ENCODE results near the gene ELN. TPM values are rescaled to one million over a fixed set of nuclear protein-coding genes. Genes with fewer than 3 reads are reported as not detected.
A peak's percentile ranks its signal among the peaks of the same experiment; 100 is the strongest.

ELN gene
- total and polyA plus RNA-seq, 2 of the 4 experiments (the other 2 are of a cell fraction): 2.2 to 14.3 TPM

GRCh38 chr7:74025730-74026129 lies 2.2 kb upstream of the ELN start:
- Histone ChIP-seq H2AFZ (replicated peaks; ENCODE audit: low read length, poor library complexity) (no peak overlapping the region), H3K23ac (ENCODE audit: low read depth, low read length) (no peak overlapping the region), H3K27me3 (ENCODE audit: control insufficient read depth, insufficient read depth, low read length) (no peaks in the 10 kb centered on the region), H2BK5ac (ENCODE audit: low read depth, low read length, poor library complexity, severe bottlenecking) (no peak overlapping the region), H2AK9ac (replicated peaks; ENCODE audit: low read depth, low read length, poor library complexity) (no peak overlapping the region), H4K20me1 (ENCODE audit: insufficient read depth, low read length) (no peaks in the 10 kb centered on the region), H3K36me3 (ENCODE audit: control insufficient read depth, insufficient read depth, low read length) (no peaks in the 10 kb centered on the region), H2BK20ac (ENCODE audit: low read depth, low read length) (no peak overlapping the region), H3K4ac (ENCODE audit: low read depth, low read length) (no peak overlapping the region), H4K91ac (ENCODE audit: insufficient read depth, low read depth, low read length) (no peak overlapping the region), H4K5ac (ENCODE audit: low read depth, low read length) (no peak overlapping the region), H3K18ac (ENCODE audit: low read depth, low read length) (no peak overlapping the region), H2BK15ac (ENCODE audit: low read depth, low read length) (no peak overlapping the region), H3K79me1 (ENCODE audit: low read depth in 1 of 2, low read length in 2 of 2) (peaks cover 0 to 10% of the 10 kb centered on the region in 2 experiments; a peak in 1 of 4 replicates), H2AK5ac (ENCODE audit: low read depth, low read length) (peak overlapping the region; percentile 21; the same call in 1 of the 2 replicates), H3K27ac (ENCODE audit: insufficient read depth, low read length) (no peak overlapping the region), H2BK120ac (ENCODE audit: low read depth, low read length) (no peak overlapping the region), H3K9me1 (ENCODE audit: insufficient read depth, low read length) (peaks cover 8% of the 10 kb centered on the region), H3K4me2 (ENCODE audit: low read depth, low read length) (no peak overlapping the region), H3K14ac (replicated peaks; ENCODE audit: low read depth, low read length) (no peak overlapping the region), H3K4me1 (ENCODE audit: control insufficient read depth, insufficient read depth, low read length) (peaks cover 31% of the 10 kb centered on the region), H3K4me3 (ENCODE audit: insufficient read depth, low read depth, low read length) (no peak overlapping the region), H3K9me3 (ENCODE audit: control insufficient read depth, insufficient read depth, low read length) (no peaks in the 10 kb centered on the region), H3K9ac (ENCODE audit: low read depth, low read length) (no peak overlapping the region), H3K56ac (ENCODE audit: extremely low read depth, insufficient read depth, low read length) (no peak overlapping the region), H4K8ac (ENCODE audit: low read depth in 2 of 2, low read length in 2 of 2) (no peak overlapping the region)
- ChIA-PET POLR2A (ENCODE audit: unreplicated experiment) (no interaction called here), CTCF (interaction anchor here (1.0 to 1.6 kb wide), 4 partner anchors 47 to 171 kb away, joined by 3 to 13 read pairs (median 6); no protein-coding TSS in a partner anchor)
- no TSS peak for BruUV-seq (replicated peaks)
- TF ChIP-seq MAFK (IDR thresholded peaks at IDR 0.05; ENCODE audit: low read depth, low read length) (no peak), CEBPB (IDR thresholded peaks at IDR 0.05; ENCODE audit: low read depth, low read length) (no peak), RAD21 (IDR thresholded peaks at IDR 0.05; ENCODE audit: low read length) (no peak), BHLHE40 (IDR thresholded peaks at IDR 0.05; ENCODE audit: low read depth, low read length) (no peak), RFX5 (IDR thresholded peaks at IDR 0.05; ENCODE audit: low read depth, low read length) (no peak), RCOR1 (IDR thresholded peaks at IDR 0.05; ENCODE audit: insufficient replicate concordance, low read length) (no peak), SMC3 (IDR thresholded peaks at IDR 0.05; ENCODE audit: low read depth, low read length) (no peak), NFE2L2 (IDR thresholded peaks at IDR 0.05; ENCODE audit: low read depth, low read length) (no peak), CHD1 (IDR thresholded peaks at IDR 0.05; ENCODE audit: low read depth, low read length) (no peak), ELK1 (IDR thresholded peaks at IDR 0.05; ENCODE audit: borderline replicate concordance, low read depth, low read length) (no peak), USF2 (IDR thresholded peaks at IDR 0.05; ENCODE audit: low read depth, low read length) (no peak), POLR2A (IDR thresholded peaks at IDR 0.05; ENCODE audit: low read depth, low read length) (no peak), MAZ (IDR thresholded peaks at IDR 0.05; ENCODE audit: borderline replicate concordance, low read depth, low read length) (no peak), MXI1 (IDR thresholded peaks at IDR 0.05; ENCODE audit: borderline replicate concordance, low read depth, low read length) (no peak), CTCF (conservative IDR thresholded peaks at IDR 0.05; ENCODE audit: low read depth, low read length) (no peak), FOS (IDR thresholded peaks at IDR 0.05; ENCODE audit: low read depth, low read length) (no peak)
- no peak for DNase-seq
- dilution Hi-C loops (cut with HindIII; ENCODE audit: low sequenced_read_pairs, unreplicated experiment): no loop called here
- intact Hi-C loops (cut with micrococcal nuclease): loop anchor here (1.0 kb wide), 1 partner anchor 159 kb away; no protein-coding TSS in a partner anchor
- ATAC-seq (ENCODE audit: low read depth): no peak
- in situ Hi-C loops (cut with MboI; ENCODE audit: low sequenced_read_pairs): no loop called here
- 58% methylated on average over 4 of the region's 8 CpGs; no CpG with 5 or more reads in 1 of the 2 experiments for WGBS, 2 experiments (ENCODE audit: extremely low coverage in 2 of 2, insufficient read length in 1 of 2)

All from IMR-90 (cell line).